Measurements from ENCODE around the gene DYNC1LI1. TPM values are rescaled to one million over a fixed set of nuclear protein-coding genes. Genes with fewer than 3 reads are reported as not detected.

Gene DYNC1LI1
- polyA plus RNA-seq, 2 of the 4 experiments (the other 2 are of a cell fraction), result 42.0 to 66.9 TPM

DNA sequence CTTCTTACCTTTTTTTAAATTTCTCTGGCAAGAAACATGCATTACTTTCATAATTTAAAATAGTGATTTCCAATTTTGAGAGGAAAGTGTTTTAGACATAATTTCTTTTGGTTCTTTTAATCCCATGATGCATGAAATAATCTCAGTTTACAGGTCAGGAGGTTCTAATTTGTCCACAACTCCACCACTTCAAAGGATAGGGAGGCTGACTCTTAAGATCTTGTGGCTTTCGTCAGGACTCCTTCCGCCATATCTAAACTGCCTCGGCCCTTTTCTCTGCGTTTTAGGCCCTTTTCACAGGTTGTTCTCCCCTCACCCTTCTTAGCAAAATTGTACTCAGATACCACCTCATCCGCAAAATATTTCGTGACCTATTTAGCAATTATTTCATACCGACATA lies 8.0 kb downstream of the DYNC1LI1 start (continued):
- TF ChIP-seq, protein P1, sequence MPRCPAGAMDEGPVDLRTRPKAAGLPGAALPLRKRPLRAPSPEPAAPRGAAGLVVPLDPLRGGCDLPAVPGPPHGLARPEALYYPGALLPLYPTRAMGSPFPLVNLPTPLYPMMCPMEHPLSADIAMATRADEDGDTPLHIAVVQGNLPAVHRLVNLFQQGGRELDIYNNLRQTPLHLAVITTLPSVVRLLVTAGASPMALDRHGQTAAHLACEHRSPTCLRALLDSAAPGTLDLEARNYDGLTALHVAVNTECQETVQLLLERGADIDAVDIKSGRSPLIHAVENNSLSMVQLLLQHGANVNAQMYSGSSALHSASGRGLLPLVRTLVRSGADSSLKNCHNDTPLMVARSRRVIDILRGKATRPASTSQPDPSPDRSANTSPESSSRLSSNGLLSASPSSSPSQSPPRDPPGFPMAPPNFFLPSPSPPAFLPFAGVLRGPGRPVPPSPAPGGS (IDR thresholded peaks at IDR 0.05), result no peak
- TF ChIP-seq KDM5A (IDR thresholded peaks at IDR 0.05), result no peak
- TF ChIP-seq, protein P2, sequence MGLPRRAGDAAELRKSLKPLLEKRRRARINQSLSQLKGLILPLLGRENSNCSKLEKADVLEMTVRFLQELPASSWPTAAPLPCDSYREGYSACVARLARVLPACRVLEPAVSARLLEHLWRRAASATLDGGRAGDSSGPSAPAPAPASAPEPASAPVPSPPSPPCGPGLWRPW (IDR thresholded peaks at IDR 0.05), result no peak
- TF ChIP-seq ZC3H11A (IDR thresholded peaks at IDR 0.05), result no peak
- TF ChIP-seq RNF2 (IDR thresholded peaks at IDR 0.05; ENCODE audit: borderline replicate concordance, low read depth), result no peak
- TF ChIP-seq FOSB (CRISPR knock-in tag; IDR thresholded peaks at IDR 0.05), result no peak
- no peak for TF ChIP-seq JUNB (IDR thresholded peaks at IDR 0.05)
- no peak for TF ChIP-seq SMC3 (IDR thresholded peaks at IDR 0.05)
- no peak for TF ChIP-seq FOSL2 (IDR thresholded peaks at IDR 0.05)
- no peak for TF ChIP-seq FOSL2 (CRISPR knock-in tag; IDR thresholded peaks at IDR 0.05)

DNA sequence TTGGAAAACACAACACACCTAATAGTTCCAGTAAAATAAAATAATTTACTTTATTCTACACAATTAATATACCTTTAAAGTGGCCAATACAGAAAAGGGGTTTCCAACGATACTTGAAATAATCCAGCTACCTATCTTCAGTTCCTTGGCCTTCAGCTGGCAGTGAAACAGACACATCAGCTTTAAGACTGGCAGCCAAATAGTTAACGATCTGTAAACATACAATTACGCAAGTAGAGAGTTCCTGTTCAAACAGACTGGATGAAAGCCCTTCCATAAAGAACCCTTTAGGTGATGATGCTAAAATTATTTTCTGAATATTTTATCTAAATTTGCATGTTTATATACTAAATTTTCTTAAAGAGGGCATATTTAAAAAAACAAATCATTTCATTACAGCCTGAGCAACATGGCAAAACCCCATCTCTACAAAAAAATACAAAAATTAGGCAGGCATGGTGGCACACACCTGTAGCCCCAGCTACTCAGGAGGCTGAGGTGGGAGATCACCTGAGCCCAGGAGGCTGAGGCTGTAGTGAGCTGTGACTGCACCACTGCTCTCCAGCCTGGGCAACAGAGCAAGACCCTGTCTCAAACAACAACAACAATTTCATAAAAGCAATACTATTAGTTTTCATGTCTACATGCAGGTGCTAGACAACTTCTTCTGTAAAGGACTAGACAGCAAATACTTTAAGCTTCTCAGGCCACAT lies 12.9 kb downstream of the DYNC1LI1 start:
- peak overlapping the region in 1 of 2 experiments; percentile 43; a peak in 1 of 6 replicates for H3K27ac ChIP-seq
- ATAC-seq (peak in 1 of 2 experiments; percentile 57; a peak in 1 of 6 replicates), FAIRE-seq (no peak), DNase-seq (ENCODE audit: low read depth in 1 of 2, low spot score in 1 of 2) (peak in 1 of 2 experiments; percentile 38)
- POLR2A ChIA-PET, result no interaction called here
- TF ChIP-seq RFX5 (IDR thresholded peaks at IDR 0.05) (no peak), CEBPB (IDR thresholded peaks at IDR 0.05) (peak; percentile 85 to 96; a peak in 3 of 4 replicates), ZNF302 (CRISPR knock-in tag; IDR thresholded peaks at IDR 0.05) (no peak)
- H3K4me1 ChIP-seq, result peaks cover 13% of the 10 kb centered on the region
- no peak overlapping the region for H3K4me3 ChIP-seq
- H3K4me2 ChIP-seq, result peak overlapping the region; percentile 58
- H3K9me3 ChIP-seq, result no peaks in the 10 kb centered on the region
- CTCF ChIA-PET, result interaction anchor here (1.8 kb wide), 1 partner anchor 48 kb away, joined by 5 read pairs; no protein-coding TSS in a partner anchor
- WGBS (ENCODE audit: missing lambda C conversion rate), result 40% methylated on average over 3 of the region's 3 CpGs

DNA sequence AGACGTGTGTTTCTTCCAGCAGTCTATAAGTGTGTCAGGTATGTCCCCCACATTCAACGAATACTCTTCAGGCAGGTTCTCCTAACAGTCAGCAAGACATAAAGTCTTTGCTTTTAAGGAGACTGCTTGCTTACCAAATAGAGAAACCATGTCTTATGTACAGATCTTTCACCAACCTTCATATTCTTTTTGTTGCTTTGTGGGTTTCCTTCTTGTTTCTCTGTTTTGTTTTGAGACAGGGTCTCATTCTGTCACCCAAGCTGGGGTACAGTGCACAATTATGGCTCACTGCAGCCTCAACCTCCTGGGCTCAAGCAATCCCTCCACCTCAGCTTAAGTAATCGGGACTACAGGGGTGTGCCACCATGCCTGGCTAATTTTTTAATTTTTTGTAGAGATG lies 14.3 kb downstream of the DYNC1LI1 start:
- CTCF ChIA-PET, result interaction anchor here (1.8 kb wide), 1 partner anchor 46 kb away, joined by 5 read pairs; no protein-coding TSS in a partner anchor
- H3K9me3 ChIP-seq, result no peaks in the 10 kb centered on the region
- ATAC-seq, result no peak

DNA sequence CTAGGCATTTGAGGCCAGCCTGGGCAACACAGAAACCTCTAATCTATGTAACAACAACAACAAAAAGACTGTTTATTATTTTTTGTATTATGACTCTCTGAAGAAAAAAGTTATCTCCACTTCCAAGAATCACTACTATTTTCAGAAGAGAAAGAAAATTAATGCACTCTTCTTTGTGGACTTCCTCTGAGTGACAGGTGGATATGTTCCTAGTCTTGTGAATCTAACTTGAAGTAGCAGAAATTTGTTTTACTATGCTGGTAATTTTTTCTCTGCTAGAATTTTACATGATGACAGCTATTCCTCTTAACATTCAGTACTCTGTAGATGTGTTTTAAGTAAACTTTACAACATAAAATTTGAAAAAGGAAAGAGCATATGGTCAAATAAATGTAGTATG lies 16.7 kb downstream of the DYNC1LI1 start:
- no peak for ATAC-seq
- Histone ChIP-seq H3K9me3 (no peaks in the 10 kb centered on the region), H3K4me1 (peaks cover 19% of the 10 kb centered on the region), H3K4me2 (no peak overlapping the region), H3K27ac (no peak overlapping the region), H3K4me3 (no peak overlapping the region)
- POLR2A ChIA-PET, result no interaction called here
- DNase-seq (ENCODE audit: low read depth in 1 of 2, low spot score in 1 of 2), result no peak
- FAIRE-seq, result no peak
- CTCF ChIA-PET, result interaction anchor here (0.6 to 1.4 kb wide), 2 partner anchors 43 to 120 kb away, joined by 4 read pairs; no protein-coding TSS in a partner anchor
- no peak for TF ChIP-seq RNF2 (IDR thresholded peaks at IDR 0.05; ENCODE audit: borderline replicate concordance, low read depth)
- no peak for TF ChIP-seq SREBF2 (IDR thresholded peaks at IDR 0.05)
- no peak for TF ChIP-seq RFX5 (IDR thresholded peaks at IDR 0.05)
- TF ChIP-seq, protein P3, sequence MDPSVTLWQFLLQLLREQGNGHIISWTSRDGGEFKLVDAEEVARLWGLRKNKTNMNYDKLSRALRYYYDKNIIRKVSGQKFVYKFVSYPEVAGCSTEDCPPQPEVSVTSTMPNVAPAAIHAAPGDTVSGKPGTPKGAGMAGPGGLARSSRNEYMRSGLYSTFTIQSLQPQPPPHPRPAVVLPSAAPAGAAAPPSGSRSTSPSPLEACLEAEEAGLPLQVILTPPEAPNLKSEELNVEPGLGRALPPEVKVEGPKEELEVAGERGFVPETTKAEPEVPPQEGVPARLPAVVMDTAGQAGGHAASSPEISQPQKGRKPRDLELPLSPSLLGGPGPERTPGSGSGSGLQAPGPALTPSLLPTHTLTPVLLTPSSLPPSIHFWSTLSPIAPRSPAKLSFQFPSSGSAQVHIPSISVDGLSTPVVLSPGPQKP (IDR thresholded peaks at IDR 0.05; ENCODE audit: low read depth, low read length), result no peak
- TF ChIP-seq TFCP2L1 (CRISPR knock-in tag; IDR thresholded peaks at IDR 0.05), result no peak
- no peak for TF ChIP-seq EP300 (IDR thresholded peaks at IDR 0.05)
- TF ChIP-seq CHD2 (IDR thresholded peaks at IDR 0.05; ENCODE audit: low read length, partially characterized antibody), result no peak
- no peak for TF ChIP-seq MYC (IDR thresholded peaks at IDR 0.05; ENCODE audit: borderline replicate concordance, low read length)
- TF ChIP-seq, protein P4, sequence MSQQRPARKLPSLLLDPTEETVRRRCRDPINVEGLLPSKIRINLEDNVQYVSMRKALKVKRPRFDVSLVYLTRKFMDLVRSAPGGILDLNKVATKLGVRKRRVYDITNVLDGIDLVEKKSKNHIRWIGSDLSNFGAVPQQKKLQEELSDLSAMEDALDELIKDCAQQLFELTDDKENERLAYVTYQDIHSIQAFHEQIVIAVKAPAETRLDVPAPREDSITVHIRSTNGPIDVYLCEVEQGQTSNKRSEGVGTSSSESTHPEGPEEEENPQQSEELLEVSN (IDR thresholded peaks at IDR 0.05; ENCODE audit: borderline replicate concordance, low read depth), result no peak
- TF ChIP-seq BHLHE40 (IDR thresholded peaks at IDR 0.05; ENCODE audit: low read depth, low read length), result no peak
- TF ChIP-seq, protein P5, sequence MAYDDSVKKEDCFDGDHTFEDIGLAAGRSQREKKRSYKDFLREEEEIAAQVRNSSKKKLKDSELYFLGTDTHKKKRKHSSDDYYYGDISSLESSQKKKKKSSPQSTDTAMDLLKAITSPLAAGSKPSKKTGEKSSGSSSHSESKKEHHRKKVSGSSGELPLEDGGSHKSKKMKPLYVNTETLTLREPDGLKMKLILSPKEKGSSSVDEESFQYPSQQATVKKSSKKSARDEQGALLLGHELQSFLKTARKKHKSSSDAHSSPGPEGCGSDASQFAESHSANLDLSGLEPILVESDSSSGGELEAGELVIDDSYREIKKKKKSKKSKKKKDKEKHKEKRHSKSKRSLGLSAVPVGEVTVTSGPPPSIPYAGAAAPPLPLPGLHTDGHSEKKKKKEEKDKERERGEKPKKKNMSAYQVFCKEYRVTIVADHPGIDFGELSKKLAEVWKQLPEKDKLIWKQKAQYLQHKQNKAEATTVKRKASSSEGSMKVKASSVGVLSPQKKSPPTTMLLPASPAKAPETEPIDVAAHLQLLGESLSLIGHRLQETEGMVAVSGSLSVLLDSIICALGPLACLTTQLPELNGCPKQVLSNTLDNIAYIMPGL (CRISPR knock-in tag; IDR thresholded peaks at IDR 0.05; ENCODE audit: borderline replicate concordance), result no peak
- no peak for TF ChIP-seq CEBPB (IDR thresholded peaks at IDR 0.05)

More for the DNA sequence above, 14.3 kb downstream of the DYNC1LI1 start:
- Histone ChIP-seq H3K4me2 (no peak overlapping the region), H3K4me1 (peaks cover 14% of the 10 kb centered on the region), H3K27ac (no peak overlapping the region), H3K4me3 (no peak overlapping the region)
- 79% methylated on average over 3 of the region's 3 CpGs for WGBS (ENCODE audit: missing lambda C conversion rate)
- DNase-seq (ENCODE audit: low read depth in 1 of 2, low spot score in 1 of 2) (no peak), FAIRE-seq (no peak)
- POLR2A ChIA-PET, result no interaction called here
- TF ChIP-seq CBX8 (IDR thresholded peaks at IDR 0.05), result no peak
